MCF 10A (cell line): ENCODE results near the gene GRIFIN. TPM values are rescaled to one million over a fixed set of nuclear protein-coding genes. Genes with fewer than 3 reads are reported as not detected.

Experiments used
- BruUV-seq: library from RNA; stranded (reverse); fragments of 400-500 nt; replicated peaks from 2 replicates; lab custom pipeline; 2021; lab: Mats Ljungman, UMichigan
- CTCF ChIA-PET: fragments of 300-600 bp; sonication (Branson Sonifier 250); formaldehyde crosslinking; extraction: SDS; loops from one replicate; lab custom pipeline; 2021; ENCODE audit warnings: antibody characterized with exemption, inconsistent platforms; lab: Yijun Ruan, JAX
- POLR2A ChIA-PET: fragments of 300-600, 350-650 bp; sonication (Branson Sonifier 250); formaldehyde crosslinking; extraction: SDS; loops from one replicate; lab custom pipeline; 2020; ENCODE audit warnings: antibody characterized with exemption, inconsistent platforms; lab: Yijun Ruan, JAX
- DNase-seq: peaks from one replicate; pipeline ENCODE4 v3.0.0-alpha.2; 2018; ENCODE audit not compliant: unreplicated experiment
- H3K27ac Mint-ChIP-seq: one replicate; pipeline ENCODE4 v1.8.0; 2022; ENCODE audit warnings: mild to moderate bottlenecking, low read depth, mixed read lengths; ENCODE audit not compliant: unreplicated experiment
- H3K27me3 Mint-ChIP-seq: one replicate; pipeline ENCODE4 v1.8.0; 2022; ENCODE audit warnings: mixed read lengths; ENCODE audit not compliant: insufficient read depth, unreplicated experiment
- H3K36me3 Mint-ChIP-seq: one replicate; pipeline ENCODE4 v1.8.0; 2022; ENCODE audit warnings: mild to moderate bottlenecking, moderate library complexity, mixed read lengths; ENCODE audit not compliant: insufficient read depth, unreplicated experiment
- H3K4me1 Mint-ChIP-seq: one replicate; pipeline ENCODE4 v1.8.0; 2022; ENCODE audit warnings: mixed read lengths; ENCODE audit not compliant: insufficient read depth, unreplicated experiment
- H3K4me3 Mint-ChIP-seq: one replicate; pipeline ENCODE4 v1.8.0; 2022; ENCODE audit warnings: mild to moderate bottlenecking, moderate library complexity, mixed read lengths; ENCODE audit not compliant: unreplicated experiment
- H3K9me3 Mint-ChIP-seq: one replicate; pipeline ENCODE4 v1.8.0; 2022; ENCODE audit warnings: mixed read lengths; ENCODE audit not compliant: unreplicated experiment
- intact Hi-C: fragments of 100-400 bp; cut with micrococcal nuclease; formaldehyde crosslinking; loops from 2 replicates; pipeline ENCODE4 v1.14.1; 2022
- total RNA-seq: library from RNA; stranded (reverse); gene quantifications from 2 replicates; pipeline ENCODE4 v1.2.3, GENCODE V29; 2022
- TF ChIP-seq, protein P1 (sequence below): fragments of 200-600 bp; IDR thresholded peaks from one replicate; pipeline ENCODE4 v1.8.0; 2022; ENCODE audit warnings: antibody characterized with exemption, mild to moderate bottlenecking; ENCODE audit not compliant: unreplicated experiment

The GRIFIN gene
- total RNA-seq, 1 experiment from 2014 or later: not detected

DNA sequence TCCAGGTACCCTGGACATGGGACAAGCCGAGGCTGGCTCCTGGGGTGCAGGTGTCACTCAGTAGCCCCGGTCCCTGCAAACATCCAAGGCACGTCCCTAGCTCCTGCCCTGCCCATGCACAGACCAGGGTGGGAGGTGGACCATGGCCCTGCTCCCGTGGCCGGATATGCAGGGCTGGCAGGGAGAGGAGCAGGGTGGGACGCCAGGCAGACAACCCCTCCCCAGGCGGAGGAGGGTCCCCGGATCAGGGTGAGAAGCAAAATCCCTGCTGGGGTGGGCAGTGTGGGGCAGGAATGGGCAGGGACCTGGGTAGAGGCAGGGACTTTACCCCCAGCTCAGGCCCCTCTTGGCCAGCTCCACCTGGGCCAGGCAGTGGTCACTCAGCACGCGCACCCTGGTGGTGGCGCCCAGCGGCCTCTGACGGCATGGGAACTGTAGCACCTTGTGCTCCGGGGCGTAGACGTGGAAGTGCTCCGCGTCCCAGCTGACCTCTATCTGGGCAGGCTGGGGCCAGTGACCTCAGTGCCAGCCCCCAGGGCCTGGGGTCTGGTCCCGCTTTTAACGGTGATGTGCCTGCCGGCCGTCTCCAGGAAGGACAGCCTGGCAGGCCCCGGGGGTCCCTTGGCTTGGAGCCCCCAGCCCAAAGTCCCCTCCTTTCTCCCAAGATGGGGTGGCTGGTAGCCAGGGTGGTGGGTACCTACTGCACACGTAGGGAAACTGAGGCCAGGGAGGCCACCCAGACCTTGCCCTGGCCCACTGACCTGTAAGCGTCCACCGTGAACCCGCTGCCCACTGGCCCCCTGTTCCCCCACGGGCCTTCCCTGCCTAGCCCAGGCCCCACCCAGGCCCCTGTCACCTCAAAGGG is 1.2 kb downstream of the GRIFIN start:
- peaks cover 13% of the 10 kb centered on the region for H3K4me1 Mint-ChIP-seq
- H3K9me3 Mint-ChIP-seq: no peaks in the 10 kb centered on the region
- intact Hi-C loops: loop anchor here (5.0 kb wide), 1 partner anchor 82 kb away; the partner anchor contains the start of genes BRAT1 and IQCE
- no peak overlapping the region for H3K4me3 Mint-ChIP-seq
- ChIA-PET CTCF (interaction anchor here (0.5 to 0.9 kb wide), 3 partner anchors 23 to 206 kb away, joined by 3 to 4 read pairs (median 4); no protein-coding TSS in a partner anchor), POLR2A (interaction anchor here (0.6 kb wide), 1 partner anchor 66 kb away, joined by 3 read pairs; no protein-coding TSS in a partner anchor)
- H3K27me3 Mint-ChIP-seq: no peaks in the 10 kb centered on the region
- peaks cover 6% of the 10 kb centered on the region for H3K36me3 Mint-ChIP-seq
- TF ChIP-seq, protein P1, sequence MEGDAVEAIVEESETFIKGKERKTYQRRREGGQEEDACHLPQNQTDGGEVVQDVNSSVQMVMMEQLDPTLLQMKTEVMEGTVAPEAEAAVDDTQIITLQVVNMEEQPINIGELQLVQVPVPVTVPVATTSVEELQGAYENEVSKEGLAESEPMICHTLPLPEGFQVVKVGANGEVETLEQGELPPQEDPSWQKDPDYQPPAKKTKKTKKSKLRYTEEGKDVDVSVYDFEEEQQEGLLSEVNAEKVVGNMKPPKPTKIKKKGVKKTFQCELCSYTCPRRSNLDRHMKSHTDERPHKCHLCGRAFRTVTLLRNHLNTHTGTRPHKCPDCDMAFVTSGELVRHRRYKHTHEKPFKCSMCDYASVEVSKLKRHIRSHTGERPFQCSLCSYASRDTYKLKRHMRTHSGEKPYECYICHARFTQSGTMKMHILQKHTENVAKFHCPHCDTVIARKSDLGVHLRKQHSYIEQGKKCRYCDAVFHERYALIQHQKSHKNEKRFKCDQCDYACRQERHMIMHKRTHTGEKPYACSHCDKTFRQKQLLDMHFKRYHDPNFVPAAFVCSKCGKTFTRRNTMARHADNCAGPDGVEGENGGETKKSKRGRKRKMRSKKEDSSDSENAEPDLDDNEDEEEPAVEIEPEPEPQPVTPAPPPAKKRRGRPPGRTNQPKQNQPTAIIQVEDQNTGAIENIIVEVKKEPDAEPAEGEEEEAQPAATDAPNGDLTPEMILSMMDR: no peak
- BruUV-seq: no TSS peak
- no peak overlapping the region for H3K27ac Mint-ChIP-seq
- DNase-seq: no peak

DNA sequence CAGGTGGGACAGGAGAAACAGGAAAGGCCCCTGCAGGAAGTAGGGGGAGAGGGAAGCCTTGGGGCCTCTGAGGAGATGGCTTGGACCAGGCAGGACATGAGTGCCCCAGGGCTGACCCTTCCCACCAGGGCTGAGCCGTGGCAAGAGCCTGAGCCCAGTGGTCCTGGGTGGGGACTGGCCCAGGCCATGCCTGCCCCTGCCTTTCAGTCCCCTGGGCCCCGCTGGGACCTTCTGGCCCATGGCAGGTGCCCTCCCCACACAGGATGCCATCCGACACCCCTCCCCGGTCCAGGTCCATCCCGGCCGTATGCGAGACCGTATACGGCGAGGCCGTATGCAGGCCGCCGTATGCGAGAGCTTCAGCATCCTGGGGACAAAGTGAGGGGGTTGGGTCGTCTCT is 2.0 kb downstream of the GRIFIN start:
- Mint-ChIP-seq H3K4me1 (peaks cover 19% of the 10 kb centered on the region), H3K9me3 (no peaks in the 10 kb centered on the region), H3K27me3 (no peaks in the 10 kb centered on the region), H3K4me3 (no peak overlapping the region), H3K27ac (no peak overlapping the region), H3K36me3 (peaks cover 6% of the 10 kb centered on the region)
- CTCF ChIA-PET: interaction anchor here (0.9 kb wide), 1 partner anchor 22 kb away, joined by 4 read pairs; no protein-coding TSS in a partner anchor
- BruUV-seq: no TSS peak
- no peak for DNase-seq
- POLR2A ChIA-PET: interaction anchor here (0.6 kb wide), 1 partner anchor 65 kb away, joined by 3 read pairs; no protein-coding TSS in a partner anchor
- TF ChIP-seq, protein P1: no peak
- intact Hi-C loops: no loop called here

DNA sequence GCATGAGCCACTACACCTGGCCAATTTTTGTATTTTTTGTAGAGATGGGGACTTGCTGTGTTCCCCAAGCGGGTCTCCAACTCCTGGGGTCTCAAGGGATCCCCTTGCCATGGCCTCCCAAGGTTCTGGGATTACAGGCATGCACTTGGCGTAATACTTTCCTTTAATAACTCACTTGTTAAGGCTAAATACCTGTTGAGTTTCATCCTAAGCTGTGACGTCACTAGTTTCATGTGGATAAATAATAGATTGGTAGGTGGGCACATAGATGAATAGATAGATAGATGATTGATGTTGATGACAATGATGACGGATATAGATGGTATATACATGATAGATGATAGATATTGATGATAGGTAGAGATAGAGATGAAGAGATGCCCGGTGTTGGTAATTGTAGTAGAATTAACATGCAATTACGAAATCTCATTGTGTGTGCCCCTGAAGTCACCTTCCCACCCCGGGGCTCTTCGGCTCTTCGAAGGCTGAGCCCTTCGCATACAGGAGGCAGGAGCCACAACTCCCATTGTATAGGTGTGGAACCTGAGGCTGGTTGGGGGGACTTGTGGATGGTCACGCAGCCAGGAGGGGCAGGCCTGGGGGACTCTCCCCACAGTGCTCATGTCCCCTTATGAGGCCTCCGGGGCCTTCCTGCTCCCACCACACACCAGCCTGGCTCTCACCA is 2.6 kb downstream of the GRIFIN start:
- DNase-seq: no peak

More for the DNA sequence above, 2.6 kb downstream of the GRIFIN start:
- CTCF ChIA-PET: no interaction called here
- intact Hi-C loops: no loop called here
- peaks cover 6% of the 10 kb centered on the region for H3K36me3 Mint-ChIP-seq
- no peak overlapping the region for H3K4me3 Mint-ChIP-seq
- H3K27me3 Mint-ChIP-seq: no peaks in the 10 kb centered on the region
- BruUV-seq: no TSS peak
- H3K9me3 Mint-ChIP-seq: no peaks in the 10 kb centered on the region
- TF ChIP-seq, protein P1: no peak
- peaks cover 24% of the 10 kb centered on the region for H3K4me1 Mint-ChIP-seq
- POLR2A ChIA-PET: no interaction called here
- no peak overlapping the region for H3K27ac Mint-ChIP-seq
